HepG2 (cell line): Measurements from ENCODE around the gene ZSWIM9. TPM values are rescaled to one million over a fixed set of nuclear protein-coding genes. Genes with fewer than 3 reads are reported as not detected.

Experiments
- AGO2 ChIP-seq: fragments of 200-400 bp; formaldehyde crosslinking; optimal IDR thresholded peaks from 2 replicates; pipeline ENCODE3; 2017; ENCODE audit warnings: mild to moderate bottlenecking, low read depth, low read length, moderate library complexity
- BRD4 ChIP-seq: sonication (generic); formaldehyde crosslinking; IDR thresholded peaks from 2 replicates; pipeline ENCODE4 v1.4.0; 2020; ENCODE audit warnings: missing genetic modification reagents
- ELF3 ChIP-seq: IDR thresholded peaks from 2 replicates; pipeline ENCODE4 v1.6.1; 2016; ENCODE audit warnings: missing genetic modification reagents, missing compliant biosample characterization
- HDAC1 ChIP-seq: sonication (generic); formaldehyde crosslinking; IDR thresholded peaks from 2 replicates; pipeline ENCODE4 v1.5.1; 2020; ENCODE audit warnings: mild to moderate bottlenecking, missing genetic modification reagents
- HES4 ChIP-seq: sonication (generic); formaldehyde crosslinking; IDR thresholded peaks from 2 replicates; pipeline ENCODE4 v1.9.0; 2021; ENCODE audit warnings: mild to moderate bottlenecking, missing genetic modification reagents, borderline replicate concordance
- NFYB ChIP-seq: sonication (generic); formaldehyde crosslinking; IDR thresholded peaks from 2 replicates; pipeline ENCODE4 v1.4.0; 2020; ENCODE audit warnings: missing genetic modification reagents
- NONO ChIP-seq, 2 experiments: fragments of 450-650 bp in 1 of 2; sonication (generic) in 1 of 2; formaldehyde crosslinking in 1 of 2; IDR thresholded peaks in 1 of 2; conservative IDR thresholded peaks in 1 of 2; 2 replicates each; pipeline versions ENCODE4 v1.6.1 to v1.8.0; 2017 to 2022; ENCODE audit warnings: mild to moderate bottlenecking in 1 of 2, missing genetic modification reagents in 1 of 2, moderate library complexity in 1 of 2
- PAF1 ChIP-seq: IDR thresholded peaks from 2 replicates; pipeline ENCODE4 v1.6.1; 2016; ENCODE audit warnings: missing genetic modification reagents, missing compliant biosample characterization
- SALL2 ChIP-seq: sonication (generic); formaldehyde crosslinking; IDR thresholded peaks from 2 replicates; pipeline ENCODE4 v1.8.1; 2023; ENCODE audit warnings: mild to moderate bottlenecking, missing genetic modification reagents, inconsistent platforms
- SOX6 ChIP-seq, 2 experiments: fragments of 450-650 bp in 1 of 2; sonication (generic) in 1 of 2; formaldehyde crosslinking in 1 of 2; IDR thresholded peaks; 2 replicates each; pipeline versions ENCODE4 v1.4.0 to v1.6.1; 2017 to 2020; ENCODE audit warnings: antibody characterized with exemption in 1 of 2, mild to moderate bottlenecking in 1 of 2, missing genetic modification reagents in 1 of 2
- TMF1 ChIP-seq: sonication (generic); formaldehyde crosslinking; IDR thresholded peaks from 2 replicates; pipeline ENCODE4 v1.8.1; 2022; ENCODE audit warnings: low read depth, missing genetic modification reagents
- ZMYM3 ChIP-seq: sonication (generic); formaldehyde crosslinking; IDR thresholded peaks from 2 replicates; pipeline ENCODE4 v1.5.1; 2020; ENCODE audit warnings: mild to moderate bottlenecking, missing genetic modification reagents
- ZNF10 ChIP-seq: sonication (generic); formaldehyde crosslinking; IDR thresholded peaks from 2 replicates; pipeline ENCODE4 v1.4.0; 2020; ENCODE audit warnings: mild to moderate bottlenecking, low read depth, missing genetic modification reagents, borderline replicate concordance
- ZNF12 ChIP-seq: sonication (generic); formaldehyde crosslinking; IDR thresholded peaks from 2 replicates; pipeline ENCODE4 v1.5.0; 2020; ENCODE audit warnings: missing genetic modification reagents
- ZNF788 ChIP-seq: sonication (generic); formaldehyde crosslinking; IDR thresholded peaks from 2 replicates; pipeline ENCODE4 v1.5.0; 2020; ENCODE audit warnings: mild to moderate bottlenecking, missing genetic modification reagents, borderline replicate concordance
- polyA plus RNA-seq, 8 experiments: library from polyadenylated mRNA; depleted of rRNA in 3 of 8; stranded (reverse) in 7 of 8; unstranded in 1 of 8; fragments of >200 nt; fragmentation: Illumina TruSeq in 4 of 8; extraction: Trizol in 4 of 8; gene quantifications; 2 replicates each; pipeline versions ENCODE4 v1.2.1 to v1.2.3, GENCODE V29; 2011 to 2016; ENCODE audit warnings: low read depth in 4 of 8, missing spikeins in 1 of 8, mixed read lengths in 1 of 8; ENCODE audit not compliant: insufficient read depth in 1 of 8
- total RNA-seq, 5 experiments: library from RNA; depleted of rRNA; stranded (reverse); fragments of >200 nt; fragmentation: Illumina TruSeq; extraction: Trizol; gene quantifications; 2 replicates each; pipeline ENCODE4 v1.2.3, GENCODE V29; 2016; ENCODE audit warnings: low read depth in 1 of 5
- TF ChIP-seq, protein P1 (sequence below): sonication (generic); formaldehyde crosslinking; IDR thresholded peaks from 2 replicates; pipeline ENCODE4 v1.9.0; 2021; ENCODE audit warnings: missing genetic modification reagents, mild to moderate bottlenecking, borderline replicate concordance
- TF ChIP-seq, protein P2 (sequence below): sonication (generic); formaldehyde crosslinking; IDR thresholded peaks from 2 replicates; pipeline ENCODE4 v1.5.1; 2020; ENCODE audit warnings: mild to moderate bottlenecking, missing genetic modification reagents, moderate library complexity
- TF ChIP-seq, protein P3 (sequence below): sonication (generic); formaldehyde crosslinking; IDR thresholded peaks from 2 replicates; pipeline ENCODE4 v1.4.0; 2020; ENCODE audit warnings: mild to moderate bottlenecking, missing genetic modification reagents
- TF ChIP-seq, protein P4 (sequence below): sonication (generic); formaldehyde crosslinking; IDR thresholded peaks from 2 replicates; pipeline ENCODE4 v1.8.0; 2022; ENCODE audit warnings: missing genetic modification reagents, mild to moderate bottlenecking, moderate library complexity, borderline replicate concordance

The ZSWIM9 gene
- total and polyA plus RNA-seq, 2 of the 13 experiments (the other 11 are each of a cell fraction or from before 2014, with no cell fraction given), result 0.18 to 1.1 TPM

DNA sequence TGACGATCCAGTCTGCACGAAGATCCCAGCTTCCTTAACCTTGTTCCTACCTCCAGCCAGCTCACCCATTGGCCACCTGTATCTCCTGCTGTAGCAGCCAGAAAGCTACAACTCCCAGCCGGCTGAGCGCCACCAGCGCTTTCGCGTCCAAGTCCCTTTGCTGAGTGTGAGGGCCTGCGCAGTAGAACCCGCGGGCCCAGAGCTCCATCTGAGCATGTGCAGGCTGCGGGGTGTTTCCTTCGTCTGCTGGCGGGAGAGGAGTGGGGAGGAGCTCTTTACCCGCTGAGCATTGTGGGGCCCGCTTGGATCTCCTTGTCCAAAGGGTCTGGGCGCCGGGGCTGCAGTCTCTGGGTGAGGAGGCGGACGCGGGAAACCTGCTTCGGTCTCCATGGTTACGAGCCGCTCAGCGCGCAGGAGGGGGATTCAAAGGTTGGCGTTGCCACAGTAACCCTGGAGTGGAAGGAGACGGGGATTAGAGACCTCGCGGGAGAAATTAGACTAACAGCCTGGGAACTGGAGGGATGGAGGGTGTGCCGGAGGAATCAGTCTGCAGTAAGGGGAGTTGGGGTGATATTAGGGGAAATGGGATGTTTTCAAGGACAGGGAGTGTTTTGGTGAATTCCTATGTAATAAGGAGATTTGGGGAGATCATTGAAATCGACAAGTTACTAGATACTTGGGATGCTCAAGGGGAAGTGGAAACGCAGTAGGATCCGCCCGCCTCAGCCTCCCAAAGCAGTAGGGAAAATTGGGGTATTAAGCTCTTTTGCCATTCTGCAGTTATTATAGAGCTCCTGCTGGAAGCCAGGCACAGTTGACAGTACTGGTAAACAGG is 33.5 kb downstream of the ZSWIM9 start (continued):
- TF ChIP-seq ELF3 (peak; percentile 59; the same call in 1 of the 2 replicates), NFYB (peak; percentile 53; the same call in 1 of the 2 replicates), NONO (IDR thresholded peaks at IDR 0.05) (no peak), NONO (CRISPR knock-in tag; conservative IDR thresholded peaks at IDR 0.05) (0 out of 2 replicates have a peak, but pooled peaks have one; percentile 27), ZNF12 (CRISPR knock-in tag) (no peak), HDAC1 (CRISPR knock-in tag) (peak; percentile 79), TMF1 (CRISPR knock-in tag) (no peak), ZMYM3 (CRISPR knock-in tag) (no peak), ZNF10 (CRISPR knock-in tag) (no peak), AGO2 (no peak), PAF1 (CRISPR knock-in tag) (no peak), HES4 (CRISPR knock-in tag) (no peak), SOX6 (IDR thresholded peaks at IDR 0.05) (no peak), SOX6 (CRISPR knock-in tag; IDR thresholded peaks at IDR 0.05) (peak; percentile 39; the same call in 1 of the 2 replicates), ZNF788 (CRISPR knock-in tag) (peak; percentile 38; the same call in 1 of the 2 replicates), BRD4 (CRISPR knock-in tag) (0 out of 2 replicates have a peak, but pooled peaks have one; percentile 62), SALL2 (CRISPR knock-in tag) (no peak; the same call in 1 of the 2 replicates)
- TF ChIP-seq, protein P1, sequence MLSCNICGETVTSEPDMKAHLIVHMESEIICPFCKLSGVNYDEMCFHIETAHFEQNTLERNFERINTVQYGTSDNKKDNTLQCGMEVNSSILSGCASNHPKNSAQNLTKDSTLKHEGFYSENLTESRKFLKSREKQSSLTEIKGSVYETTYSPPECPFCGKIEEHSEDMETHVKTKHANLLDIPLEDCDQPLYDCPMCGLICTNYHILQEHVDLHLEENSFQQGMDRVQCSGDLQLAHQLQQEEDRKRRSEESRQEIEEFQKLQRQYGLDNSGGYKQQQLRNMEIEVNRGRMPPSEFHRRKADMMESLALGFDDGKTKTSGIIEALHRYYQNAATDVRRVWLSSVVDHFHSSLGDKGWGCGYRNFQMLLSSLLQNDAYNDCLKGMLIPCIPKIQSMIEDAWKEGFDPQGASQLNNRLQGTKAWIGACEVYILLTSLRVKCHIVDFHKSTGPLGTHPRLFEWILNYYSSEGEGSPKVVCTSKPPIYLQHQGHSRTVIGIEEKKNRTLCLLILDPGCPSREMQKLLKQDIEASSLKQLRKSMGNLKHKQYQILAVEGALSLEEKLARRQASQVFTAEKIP (CRISPR knock-in tag), result no peak
- TF ChIP-seq, protein P2, sequence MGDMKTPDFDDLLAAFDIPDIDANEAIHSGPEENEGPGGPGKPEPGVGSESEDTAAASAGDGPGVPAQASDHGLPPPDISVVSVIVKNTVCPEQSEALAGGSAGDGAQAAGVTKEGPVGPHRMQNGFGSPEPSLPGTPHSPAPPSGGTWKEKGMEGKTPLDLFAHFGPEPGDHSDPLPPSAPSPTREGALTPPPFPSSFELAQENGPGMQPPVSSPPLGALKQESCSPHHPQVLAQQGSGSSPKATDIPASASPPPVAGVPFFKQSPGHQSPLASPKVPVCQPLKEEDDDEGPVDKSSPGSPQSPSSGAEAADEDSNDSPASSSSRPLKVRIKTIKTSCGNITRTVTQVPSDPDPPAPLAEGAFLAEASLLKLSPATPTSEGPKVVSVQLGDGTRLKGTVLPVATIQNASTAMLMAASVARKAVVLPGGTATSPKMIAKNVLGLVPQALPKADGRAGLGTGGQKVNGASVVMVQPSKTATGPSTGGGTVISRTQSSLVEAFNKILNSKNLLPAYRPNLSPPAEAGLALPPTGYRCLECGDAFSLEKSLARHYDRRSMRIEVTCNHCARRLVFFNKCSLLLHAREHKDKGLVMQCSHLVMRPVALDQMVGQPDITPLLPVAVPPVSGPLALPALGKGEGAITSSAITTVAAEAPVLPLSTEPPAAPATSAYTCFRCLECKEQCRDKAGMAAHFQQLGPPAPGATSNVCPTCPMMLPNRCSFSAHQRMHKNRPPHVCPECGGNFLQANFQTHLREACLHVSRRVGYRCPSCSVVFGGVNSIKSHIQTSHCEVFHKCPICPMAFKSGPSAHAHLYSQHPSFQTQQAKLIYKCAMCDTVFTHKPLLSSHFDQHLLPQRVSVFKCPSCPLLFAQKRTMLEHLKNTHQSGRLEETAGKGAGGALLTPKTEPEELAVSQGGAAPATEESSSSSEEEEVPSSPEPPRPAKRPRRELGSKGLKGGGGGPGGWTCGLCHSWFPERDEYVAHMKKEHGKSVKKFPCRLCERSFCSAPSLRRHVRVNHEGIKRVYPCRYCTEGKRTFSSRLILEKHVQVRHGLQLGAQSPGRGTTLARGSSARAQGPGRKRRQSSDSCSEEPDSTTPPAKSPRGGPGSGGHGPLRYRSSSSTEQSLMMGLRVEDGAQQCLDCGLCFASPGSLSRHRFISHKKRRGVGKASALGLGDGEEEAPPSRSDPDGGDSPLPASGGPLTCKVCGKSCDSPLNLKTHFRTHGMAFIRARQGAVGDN (CRISPR knock-in tag), result peak; percentile 97
- TF ChIP-seq, protein P3, sequence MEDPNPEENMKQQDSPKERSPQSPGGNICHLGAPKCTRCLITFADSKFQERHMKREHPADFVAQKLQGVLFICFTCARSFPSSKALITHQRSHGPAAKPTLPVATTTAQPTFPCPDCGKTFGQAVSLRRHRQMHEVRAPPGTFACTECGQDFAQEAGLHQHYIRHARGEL, result no peak
- TF ChIP-seq, protein P4, sequence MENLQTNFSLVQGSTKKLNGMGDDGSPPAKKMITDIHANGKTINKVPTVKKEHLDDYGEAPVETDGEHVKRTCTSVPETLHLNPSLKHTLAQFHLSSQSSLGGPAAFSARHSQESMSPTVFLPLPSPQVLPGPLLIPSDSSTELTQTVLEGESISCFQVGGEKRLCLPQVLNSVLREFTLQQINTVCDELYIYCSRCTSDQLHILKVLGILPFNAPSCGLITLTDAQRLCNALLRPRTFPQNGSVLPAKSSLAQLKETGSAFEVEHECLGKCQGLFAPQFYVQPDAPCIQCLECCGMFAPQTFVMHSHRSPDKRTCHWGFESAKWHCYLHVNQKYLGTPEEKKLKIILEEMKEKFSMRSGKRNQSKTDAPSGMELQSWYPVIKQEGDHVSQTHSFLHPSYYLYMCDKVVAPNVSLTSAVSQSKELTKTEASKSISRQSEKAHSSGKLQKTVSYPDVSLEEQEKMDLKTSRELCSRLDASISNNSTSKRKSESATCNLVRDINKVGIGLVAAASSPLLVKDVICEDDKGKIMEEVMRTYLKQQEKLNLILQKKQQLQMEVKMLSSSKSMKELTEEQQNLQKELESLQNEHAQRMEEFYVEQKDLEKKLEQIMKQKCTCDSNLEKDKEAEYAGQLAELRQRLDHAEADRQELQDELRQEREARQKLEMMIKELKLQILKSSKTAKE (CRISPR knock-in tag), result no peak
